ENCODE results near the gene NBEAL2.

- TF ChIP-seq CTCF (conservative IDR thresholded peaks at IDR 0.05 in 1 of 2, IDR thresholded peaks at IDR 0.05 in 1 of 2; ENCODE audit: low read depth in 1 of 2, low read length in 2 of 2): no peak
- TF ChIP-seq EZH2 (IDR thresholded peaks at IDR 0.05; ENCODE audit: low read length, missing control alignments): no peak
Observed at GRCh38 chr3:46960081-46960701, 19.3 kb upstream of the NBEAL2 start.

Data from fibroblast of lung (primary cell).